GM19395 (cell line): Measurements from ENCODE around the gene CD2BP2.

ENCODE experiments used
- ATAC-seq: cut with Tn5 transposase; IDR thresholded peaks from one replicate; pipeline ENCODE4 v1.9.1; 2021; ENCODE audit warnings: mild to moderate bottlenecking, moderate library complexity; ENCODE audit not compliant: unreplicated experiment

Gene CD2BP2

DNA sequence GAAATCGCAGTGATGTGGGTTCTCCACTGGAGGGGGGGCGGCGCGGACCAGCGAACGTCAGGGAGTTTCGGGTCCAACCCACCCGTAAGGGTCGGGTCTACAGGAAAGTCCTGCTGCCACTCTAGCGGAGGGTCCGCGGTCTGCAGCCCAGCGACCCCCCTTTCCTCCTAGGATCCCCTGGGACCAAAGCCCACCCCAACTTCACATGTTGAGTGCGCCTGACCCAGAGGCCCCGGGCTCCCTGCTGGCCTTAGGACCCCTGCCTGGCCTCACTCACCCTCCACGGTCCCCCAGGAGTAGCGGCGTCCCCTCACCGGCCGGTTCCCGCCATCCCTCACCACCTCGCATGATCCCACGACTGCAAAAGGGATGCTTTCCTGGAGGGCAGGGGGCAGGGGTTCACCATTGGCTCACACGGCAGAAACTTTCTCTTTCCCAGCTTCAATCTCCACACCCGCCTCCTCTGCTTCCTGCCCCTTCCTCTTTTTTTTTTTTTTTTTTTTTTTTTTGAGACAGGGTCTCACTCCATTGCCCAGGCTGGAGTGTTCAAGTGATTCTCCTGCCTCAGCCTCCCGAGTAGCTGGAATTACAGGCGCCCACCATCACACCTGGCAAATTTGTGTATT is 24.2 kb upstream of the CD2BP2 start:
- no peak for ATAC-seq

DNA sequence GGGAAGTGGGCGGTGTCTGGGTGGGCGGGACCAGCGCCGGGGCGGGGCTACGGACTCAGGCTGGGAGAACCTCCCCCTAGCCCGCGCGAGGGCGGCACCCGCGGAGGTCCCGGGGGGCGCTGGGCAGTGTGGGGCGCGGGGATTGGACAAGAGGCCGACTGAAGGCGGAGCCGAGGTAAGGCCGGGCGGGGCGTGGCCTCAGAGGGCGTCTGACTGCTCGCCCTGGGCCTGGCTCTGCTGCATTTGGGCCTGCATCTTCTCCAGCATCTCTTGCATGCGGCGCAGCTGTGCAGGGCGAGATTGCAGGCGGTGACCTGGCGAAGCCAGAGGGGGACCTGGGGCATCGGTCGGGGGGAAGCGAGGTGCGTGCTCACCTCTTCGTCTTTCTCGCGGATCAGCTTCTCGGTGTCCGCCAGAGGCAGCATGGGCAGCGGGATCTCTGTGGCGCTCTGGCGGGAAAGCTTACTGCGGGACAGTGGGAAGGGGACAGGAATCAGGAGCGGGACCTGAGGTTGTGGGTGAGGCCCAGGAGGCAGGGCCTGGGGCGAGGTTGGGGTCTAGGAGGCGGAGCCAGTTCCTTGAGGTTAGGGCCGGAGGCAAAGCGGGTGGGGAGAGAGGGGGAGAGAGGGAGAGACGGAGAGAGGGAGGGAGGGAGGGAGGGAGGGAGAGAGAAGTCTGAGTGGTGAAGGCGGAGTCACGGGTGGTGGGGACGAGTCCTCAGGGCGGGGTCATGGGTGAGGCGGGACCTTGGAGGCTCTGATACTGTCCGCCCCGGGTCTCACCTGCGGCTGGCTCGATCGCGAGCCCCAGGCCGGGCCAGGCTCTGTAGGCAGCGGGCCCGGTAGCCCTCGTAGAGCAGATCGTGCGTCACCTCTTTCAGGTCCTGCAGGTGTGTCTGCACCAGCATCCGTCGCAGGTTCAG is 23.4 kb upstream of the CD2BP2 start:
- ATAC-seq = peak; percentile 83

DNA sequence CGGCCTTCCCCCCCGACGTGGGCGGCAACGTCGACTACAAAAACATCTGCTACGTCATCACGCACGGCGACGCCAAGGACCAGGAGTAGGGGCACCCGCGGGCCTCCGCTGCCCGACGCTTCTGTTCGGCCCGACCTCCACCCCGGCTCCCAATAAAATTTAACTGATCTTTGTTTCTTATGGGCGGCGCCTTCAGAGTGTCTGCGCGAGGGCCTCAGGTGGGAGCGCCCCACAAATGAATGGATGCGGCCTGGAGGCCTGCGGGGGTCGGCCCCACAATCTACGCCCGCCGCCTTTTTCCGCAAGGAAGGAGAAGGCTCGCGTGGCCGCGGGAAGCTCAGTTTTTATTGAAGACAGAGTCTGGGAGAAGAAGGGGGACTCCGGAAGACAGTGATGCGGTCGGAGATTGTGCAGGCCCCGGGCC is 22.7 kb upstream of the CD2BP2 start:
- ATAC-seq = peak; percentile 48

DNA sequence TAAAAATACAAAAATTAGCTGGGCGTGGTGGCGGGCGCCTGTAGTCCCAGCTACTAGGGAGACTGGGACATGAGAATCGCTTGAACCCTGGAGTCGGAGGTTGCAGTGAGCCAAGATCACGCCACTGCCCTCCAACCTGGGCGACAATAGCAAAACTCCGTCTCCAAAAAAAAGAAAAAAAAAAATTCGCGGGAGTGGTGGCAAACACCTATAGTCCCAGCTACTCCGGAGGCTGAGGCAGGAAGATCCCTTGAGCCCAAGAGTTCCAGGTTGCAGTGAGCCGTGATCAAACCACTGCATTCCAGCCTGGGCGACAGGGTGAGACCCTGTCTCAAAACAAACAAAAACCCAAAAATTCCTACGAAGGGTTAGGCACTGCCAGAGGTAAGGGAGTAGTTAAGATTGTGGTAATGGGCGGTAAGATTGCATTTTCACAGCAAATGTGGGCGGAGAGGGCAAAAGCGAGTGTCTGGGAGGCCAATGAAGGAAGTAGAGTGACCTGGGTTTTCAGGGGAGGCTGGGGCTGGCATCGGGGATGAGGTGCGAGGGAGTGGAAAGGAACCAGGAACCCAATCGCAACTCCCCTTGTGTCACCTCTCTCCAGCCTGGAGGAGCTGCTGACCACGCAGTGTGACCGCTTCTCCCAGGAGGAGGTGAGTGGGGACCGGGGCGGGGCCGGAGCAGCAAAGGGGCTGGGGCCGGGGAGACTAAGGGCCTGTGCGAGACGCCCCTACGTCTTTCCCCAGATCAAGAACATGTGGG is 22.1 kb upstream of the CD2BP2 start:
- no peak for ATAC-seq

DNA sequence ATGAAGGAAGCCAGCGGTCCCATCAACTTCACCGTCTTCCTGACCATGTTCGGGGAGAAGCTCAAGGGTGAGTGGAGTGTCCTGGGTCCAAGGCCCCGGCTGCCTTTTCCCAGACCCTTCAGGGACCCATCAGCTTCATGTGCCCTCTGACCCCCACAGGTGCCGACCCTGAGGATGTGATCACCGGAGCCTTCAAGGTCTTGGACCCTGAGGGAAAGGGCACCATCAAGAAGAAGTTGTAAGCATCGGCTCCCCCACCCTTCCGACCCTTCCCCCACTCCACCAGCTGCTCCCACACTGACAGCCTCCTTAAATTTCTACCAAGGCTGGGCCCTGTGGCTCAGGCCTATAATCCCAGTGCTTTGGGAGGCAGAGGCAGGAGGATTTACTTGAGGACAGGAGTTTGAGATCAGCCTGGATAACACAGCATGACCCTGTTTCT is 21.4 kb upstream of the CD2BP2 start:
- no peak for ATAC-seq

DNA sequence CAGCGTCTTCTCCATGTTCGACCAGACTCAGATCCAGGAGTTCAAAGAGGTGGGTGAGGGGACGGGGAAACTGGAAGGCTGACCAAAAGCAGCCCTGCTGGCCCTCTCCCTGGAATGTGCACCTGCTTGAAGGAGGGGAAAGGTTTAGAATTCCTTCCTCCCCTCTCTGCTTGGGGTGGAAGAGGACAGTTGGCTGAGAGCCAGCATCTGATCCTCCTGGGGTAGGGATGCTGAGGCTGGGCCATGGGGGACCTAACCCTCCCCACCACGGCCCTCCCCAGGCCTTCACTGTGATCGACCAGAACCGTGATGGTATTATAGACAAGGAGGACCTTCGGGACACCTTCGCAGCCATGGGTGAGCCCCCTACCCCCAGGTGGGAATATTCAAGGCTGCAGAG is 20.8 kb upstream of the CD2BP2 start:
- ATAC-seq = no peak

DNA sequence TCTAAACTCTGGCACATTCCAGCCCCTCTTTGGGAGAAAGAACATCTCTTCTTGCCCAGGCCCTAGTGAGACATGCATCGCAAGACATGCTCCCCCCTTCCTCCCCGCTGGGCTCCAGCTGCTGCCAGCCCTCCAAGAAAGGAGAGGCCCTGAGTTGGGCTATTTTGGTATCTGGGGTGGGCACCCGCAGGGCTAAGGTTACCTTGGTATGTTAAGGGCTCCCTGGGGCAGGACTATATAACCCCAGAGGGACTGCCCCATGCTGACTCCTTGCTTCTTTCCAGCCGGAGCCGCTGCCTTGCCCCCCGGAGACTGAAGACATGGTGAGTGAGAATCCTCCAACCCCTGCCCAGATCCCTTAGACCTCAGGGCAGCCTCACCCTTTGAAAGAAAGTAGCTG is 19.4 kb upstream of the CD2BP2 start, which contains the start of gene MYL11:
Gene MYL11, plus strand, starts transcription at position 265 of the 400 bp plus-strand sequence. Its CDS starts 56 bp downstream, at position 321.
- no peak for ATAC-seq

DNA sequence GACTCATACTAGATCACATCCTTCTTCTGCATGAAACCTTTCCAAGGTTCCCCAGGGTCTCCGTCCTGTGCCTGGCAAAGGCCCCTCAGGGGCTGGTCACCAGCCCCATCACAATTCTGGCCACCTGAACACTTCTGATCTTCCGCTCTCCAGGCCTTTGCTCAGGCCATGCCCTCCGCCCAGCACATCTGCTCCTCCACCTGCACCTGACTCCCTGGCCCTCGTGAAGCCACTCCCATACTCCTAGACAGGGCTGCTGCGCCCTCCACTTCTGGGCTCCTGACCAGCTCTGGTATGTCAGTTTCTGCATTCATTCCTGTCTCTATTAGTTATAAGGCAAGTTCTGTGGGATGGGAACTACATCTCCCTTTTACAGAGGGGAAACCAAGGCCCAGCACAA is 17.6 kb upstream of the CD2BP2 start:
- no peak for ATAC-seq

DNA sequence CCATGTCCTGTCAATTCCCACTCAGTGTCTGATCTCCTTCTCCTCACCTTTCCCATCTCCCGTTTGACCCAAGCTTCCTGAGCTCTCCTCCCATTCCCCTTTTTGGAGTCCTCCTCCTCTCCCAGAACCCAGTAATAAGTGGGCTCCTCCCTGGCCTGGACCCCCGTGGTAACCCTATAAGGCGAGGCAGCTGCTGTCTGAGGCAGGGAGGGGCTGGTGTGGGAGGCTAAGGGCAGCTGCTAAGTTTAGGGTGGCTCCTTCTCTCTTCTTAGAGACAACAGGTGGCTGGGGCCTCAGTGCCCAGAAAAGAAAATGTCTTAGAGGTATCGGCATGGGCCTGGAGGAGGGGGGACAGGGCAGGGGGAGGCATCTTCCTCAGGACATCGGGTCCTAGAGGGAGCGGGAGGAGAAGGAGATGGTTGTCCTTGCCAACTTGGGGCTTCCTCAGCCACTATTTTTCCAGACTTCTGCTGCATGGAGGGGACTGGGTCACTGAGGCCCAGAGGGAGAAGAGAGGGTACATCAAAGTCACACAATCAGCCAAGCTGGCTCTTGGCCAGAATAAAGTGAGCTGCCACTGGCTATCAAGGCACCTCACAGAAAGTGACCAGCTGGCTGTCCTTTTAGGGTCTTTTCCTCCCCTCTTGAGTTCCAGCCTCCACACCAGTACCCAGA is 17.1 kb upstream of the CD2BP2 start:
- ATAC-seq = no peak

DNA sequence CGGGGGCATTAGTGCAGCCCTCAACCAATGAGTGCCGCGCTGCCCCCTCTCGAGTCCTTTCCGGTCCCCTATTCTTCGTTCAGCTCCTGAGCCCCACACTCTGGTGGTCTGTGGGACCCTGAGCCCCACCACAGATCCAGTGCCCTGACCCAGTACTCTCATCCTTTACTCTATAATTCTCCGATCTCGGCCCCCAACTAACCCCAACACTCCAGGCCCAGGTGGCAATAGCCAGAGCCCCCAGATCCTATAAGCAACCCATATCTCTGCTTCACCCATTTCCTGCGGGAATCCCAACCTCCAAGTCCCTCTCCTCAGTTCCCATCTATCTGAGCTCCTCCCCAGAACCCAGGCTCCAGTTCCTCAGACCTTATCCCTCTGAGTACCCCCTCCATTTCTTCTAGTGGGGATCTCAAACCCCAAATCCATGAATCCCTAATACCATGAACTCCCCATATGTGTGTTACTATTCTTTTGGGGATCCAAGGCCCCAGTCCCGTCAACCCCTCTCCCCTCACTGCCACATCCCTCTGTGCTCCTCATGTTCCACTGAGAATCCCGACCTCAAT is 16.2 kb upstream of the CD2BP2 start:
- no peak for ATAC-seq

DNA sequence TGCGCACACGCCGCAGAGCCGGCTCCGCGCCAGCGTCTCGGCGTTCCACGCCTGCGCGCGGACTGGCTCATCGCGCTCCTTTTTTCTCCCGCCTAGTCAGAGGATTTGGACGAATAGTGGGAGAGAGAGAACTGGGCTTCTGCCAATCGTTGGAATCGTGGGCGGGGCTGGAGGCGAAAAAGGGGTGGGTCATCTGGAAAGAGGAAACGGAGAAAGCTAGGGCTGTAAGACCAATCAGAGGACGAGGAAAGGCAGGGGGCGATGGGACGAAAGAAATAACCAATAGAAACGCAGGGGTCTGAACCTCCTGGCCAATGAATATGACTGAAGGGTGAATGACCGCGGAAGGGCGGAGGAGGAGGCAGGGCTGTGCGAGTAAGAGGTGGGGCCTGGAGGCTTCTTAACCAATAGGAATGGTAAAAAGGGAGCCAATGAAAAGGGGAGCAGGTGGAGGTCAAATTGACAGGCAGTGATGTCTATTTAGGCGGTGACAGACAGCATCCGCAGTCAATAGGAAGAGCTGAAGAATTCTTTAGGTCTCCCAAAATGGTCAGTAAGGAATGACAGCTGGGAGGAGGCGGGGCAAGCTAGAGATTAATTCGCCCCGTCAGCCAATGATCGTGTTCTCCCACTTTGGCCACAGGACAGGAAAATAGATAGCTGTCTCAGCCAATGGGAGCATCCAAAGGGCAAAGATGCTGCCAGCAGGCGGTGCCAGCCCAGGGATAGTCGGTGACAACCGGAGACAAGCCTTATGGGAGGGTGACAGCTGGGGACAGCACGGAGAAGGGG is 15.5 kb upstream of the CD2BP2 start, which contains the start of gene TBC1D10B:
Gene TBC1D10B, minus strand, starts transcription at position 39 of the 792 bp plus-strand sequence. CDS start 311 bp downstream, outside the sequence.
- peak; percentile 86 for ATAC-seq

DNA sequence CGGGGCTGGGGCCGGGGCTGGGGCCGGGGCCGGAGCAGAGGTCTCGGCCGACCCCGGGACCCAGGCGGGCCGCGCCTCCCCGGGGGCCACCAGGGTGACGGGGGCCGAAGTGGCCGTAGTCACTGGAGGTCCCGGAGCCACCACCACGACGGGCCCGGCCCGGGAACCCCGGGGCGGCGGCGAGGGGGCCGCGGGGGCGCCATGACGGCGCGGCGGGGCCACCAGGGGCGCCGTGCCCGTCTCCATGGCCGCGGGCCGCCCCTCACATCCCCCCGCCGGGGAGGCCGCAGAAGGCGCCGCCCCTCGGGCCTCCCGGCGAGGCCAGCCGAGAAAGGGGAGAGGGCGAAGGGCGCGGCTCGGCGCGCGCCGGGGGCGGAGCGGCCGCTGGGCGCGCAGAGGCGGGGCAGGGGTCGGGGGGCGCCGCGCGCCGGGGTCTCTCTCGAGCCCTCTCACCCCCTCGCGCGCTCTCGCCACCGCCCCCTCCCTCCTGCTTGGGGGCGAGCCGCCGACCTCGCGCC is 14.9 kb upstream of the CD2BP2 start:
- ATAC-seq = peak; percentile 1

DNA sequence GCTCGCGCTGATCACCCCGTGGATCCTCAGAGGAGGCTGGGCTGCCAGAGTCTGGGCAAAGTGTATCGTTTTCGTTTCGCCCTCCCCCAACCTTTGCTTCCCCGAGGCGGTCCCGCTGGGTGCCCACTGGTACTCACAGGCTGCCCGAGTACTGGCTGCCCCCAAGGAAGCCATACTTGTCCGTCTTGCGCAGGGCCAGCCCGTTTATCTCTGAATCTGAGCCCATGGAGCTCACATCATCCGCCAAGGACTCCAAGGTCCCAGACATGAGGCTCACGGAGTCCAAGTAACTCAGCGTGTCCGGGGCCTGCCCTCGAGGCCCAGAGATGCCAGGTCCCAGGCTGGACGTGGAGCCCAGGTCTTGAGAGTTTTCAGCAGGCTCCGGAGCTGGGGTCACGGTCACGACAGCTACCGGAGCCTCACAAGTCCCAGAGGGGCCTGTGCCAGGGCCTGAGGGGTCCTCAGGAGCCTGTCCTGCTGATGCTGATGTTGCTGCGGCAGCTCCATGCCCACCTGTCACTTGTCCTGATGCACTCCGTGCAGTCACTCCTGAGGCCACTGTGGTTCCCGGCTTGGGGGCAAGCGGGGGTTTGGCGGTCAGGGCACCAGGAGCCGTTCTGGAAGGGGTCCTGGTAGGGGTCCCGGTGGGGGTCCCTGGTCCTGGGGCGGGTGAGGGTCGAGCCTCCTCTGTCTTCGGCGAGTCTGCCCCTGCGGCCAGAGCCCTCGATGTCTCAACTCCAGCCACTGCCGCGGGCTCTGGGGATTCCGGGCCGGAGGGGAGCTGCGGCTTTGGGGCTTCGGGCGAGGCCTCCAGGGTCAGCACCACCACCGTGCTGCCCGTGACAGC is 14.2 kb upstream of the CD2BP2 start:
- no peak for ATAC-seq

DNA sequence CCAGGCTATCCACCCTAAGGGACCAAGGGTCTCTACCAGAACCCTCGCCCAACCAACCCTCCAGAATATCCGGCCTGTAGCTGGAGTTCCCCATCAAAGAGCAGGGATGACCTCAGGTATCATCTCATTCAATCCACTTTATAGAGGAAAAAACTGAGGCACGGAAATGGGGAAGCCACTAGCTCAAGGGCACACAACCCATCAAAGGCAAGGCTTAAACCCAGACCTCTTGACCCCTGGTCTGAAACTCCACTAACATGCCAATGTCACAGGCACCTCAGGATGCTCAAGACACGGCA is 13.6 kb upstream of the CD2BP2 start:
- no peak for ATAC-seq

DNA sequence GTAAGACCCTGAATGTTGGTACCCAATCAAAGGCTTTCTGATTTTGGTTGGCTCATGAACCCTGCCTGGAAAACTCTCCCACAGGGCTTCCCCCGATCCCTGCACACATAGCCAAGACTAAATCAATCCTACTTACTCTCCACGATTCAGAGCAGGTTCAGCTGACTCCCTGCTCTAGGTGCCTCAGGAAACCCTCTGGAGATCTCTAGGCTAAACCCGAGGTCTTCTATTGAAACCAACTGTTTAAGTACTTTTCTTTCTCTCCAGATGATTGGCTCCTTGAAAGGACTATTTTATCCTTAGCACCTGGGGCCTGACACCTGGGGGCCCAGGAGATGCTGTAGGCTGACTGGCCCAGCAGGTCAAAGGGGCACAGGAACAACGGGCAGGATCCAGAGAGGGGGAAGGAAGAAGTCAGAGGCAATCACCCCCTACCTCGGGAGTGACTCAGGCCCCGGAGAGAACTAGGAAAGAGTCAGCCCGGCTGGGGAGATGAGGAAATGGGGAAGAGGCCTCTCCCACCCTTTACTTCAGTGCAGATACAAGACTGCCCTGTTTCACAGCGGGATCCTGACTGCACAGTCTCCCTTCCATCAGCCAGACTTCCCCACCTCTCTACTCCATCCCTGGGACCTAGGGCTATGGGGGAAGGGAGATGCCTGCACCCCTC is 13.1 kb upstream of the CD2BP2 start:
- no peak for ATAC-seq

DNA sequence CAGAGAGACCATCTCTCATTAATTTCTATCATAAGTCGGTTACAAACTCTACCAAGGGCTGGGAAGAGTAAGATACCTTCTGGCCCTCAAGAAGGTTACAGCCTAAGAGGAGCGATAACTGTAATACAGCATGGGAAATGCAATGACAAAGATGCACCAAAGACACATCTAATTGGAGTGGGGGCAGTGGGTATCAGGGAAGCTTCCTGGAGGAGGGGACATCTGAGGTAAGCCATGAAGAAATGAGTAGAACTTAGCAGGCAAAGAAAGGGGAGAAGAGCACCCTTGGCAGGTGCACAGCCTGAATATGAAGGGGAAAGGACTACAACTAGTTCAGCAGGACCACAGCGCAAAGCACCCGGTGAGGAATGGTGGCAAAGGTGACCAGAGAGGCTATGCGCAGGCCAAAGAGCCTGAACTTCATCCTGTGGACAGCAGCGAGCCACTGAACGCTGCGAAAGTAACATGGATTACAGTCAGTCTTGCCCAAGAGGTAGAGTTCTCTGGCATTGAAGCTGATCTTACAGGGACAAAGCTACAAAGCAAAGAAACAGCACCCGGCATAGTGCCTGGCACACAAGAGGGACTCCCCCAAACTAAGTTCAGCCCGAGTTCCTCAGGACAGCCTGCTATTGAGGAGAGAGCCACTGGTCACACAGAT is 12.4 kb upstream of the CD2BP2 start:
- ATAC-seq = no peak

DNA sequence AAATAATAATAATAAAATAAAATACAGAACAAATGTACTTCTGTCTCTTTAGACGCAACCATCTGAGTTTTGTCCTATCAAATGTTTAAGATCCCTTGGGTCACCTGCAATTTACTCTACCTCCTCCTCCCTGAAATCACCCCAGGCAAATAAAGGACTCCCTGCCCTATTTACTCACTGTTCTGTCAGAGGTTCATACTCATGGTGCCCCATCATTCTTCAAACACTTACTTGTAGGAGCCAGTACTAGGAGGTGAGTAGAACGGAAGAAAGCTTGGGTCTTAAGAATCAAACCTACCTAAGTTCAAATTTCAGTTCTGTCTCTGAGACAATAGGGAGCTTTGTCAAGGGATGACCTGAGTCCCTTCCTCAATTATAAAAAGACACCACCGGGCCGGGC is 11.4 kb upstream of the CD2BP2 start:
- no peak for ATAC-seq

DNA sequence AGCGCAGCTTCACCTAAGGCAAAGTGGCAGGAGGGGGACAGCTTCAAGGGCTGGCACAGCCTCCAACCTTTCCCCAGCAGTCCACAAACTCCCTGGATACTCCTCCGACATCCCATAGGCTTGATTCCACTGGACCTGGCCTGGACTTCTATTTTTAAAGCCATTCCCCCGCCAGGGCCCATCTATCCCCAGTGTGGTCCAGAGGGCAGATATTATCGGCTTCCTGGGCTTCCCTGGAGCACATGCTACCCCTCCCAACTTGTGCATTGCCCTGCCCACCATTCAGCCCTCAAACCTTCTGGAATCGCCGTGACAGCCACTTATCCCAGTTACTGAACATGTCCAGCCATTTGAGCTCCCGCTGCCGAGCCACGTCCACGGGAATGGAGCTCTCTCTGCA is 10.1 kb upstream of the CD2BP2 start:
- no peak for ATAC-seq
